ENCODE data around the gene GTF2H3. TPM values are rescaled to one million over a fixed set of nuclear protein-coding genes. Genes with fewer than 3 reads are reported as not detected.

GTF2H3 gene
- total and polyA plus RNA-seq, 8 donors: 2.9 to 12.4 (median 7.0) TPM

Other genes with a start within 250 kb of the GTF2H3 start
- gene KMT5A, start 249.7 kb upstream of the GTF2H3 start, total RNA-seq: 10 to 100 TPM; 13.7 to 27.9 (median 18.8) TPM
- 10 to 100 TPM; 34.8 to 41.9 TPM for gene KMT5A, start 249.7 kb upstream of the GTF2H3 start, polyA plus RNA-seq
- 1 to 10 TPM in 4 of 6 donors, under 1 TPM in 2; 0.83 to 1.9 (median 1.1) TPM for gene RILPL2, start 197.1 kb upstream of the GTF2H3 start, total RNA-seq
- 1 to 10 TPM; 1.7 to 2.1 TPM for gene RILPL2, start 197.1 kb upstream of the GTF2H3 start, polyA plus RNA-seq
- 10 to 100 TPM in 1 of 6 donors, 1 to 10 TPM in 5; 6.2 to 13.9 (median 8.3) TPM for gene SNRNP35, start 175.7 kb upstream of the GTF2H3 start, total RNA-seq
- gene SNRNP35, start 175.7 kb upstream of the GTF2H3 start, polyA plus RNA-seq: 10 to 100 TPM; 53.0 to 59.4 TPM
- gene RILPL1, start 100.1 kb upstream of the GTF2H3 start, total RNA-seq: 1 to 10 TPM; 3.0 to 5.8 (median 3.7) TPM
- 1 to 10 TPM; 8.2 to 8.8 TPM for gene RILPL1, start 100.1 kb upstream of the GTF2H3 start, polyA plus RNA-seq
- 100 to 1,000 TPM; 148 to 245 (median 228) TPM for gene TMED2, start 49.3 kb upstream of the GTF2H3 start, total RNA-seq
- gene TMED2, start 49.3 kb upstream of the GTF2H3 start, polyA plus RNA-seq: 10 to 100 TPM; 36.2 to 89.1 TPM
- 10 to 100 TPM in 3 of 6 donors, 1 to 10 TPM in 3; 6.6 to 13.0 (median 10.1) TPM for gene DDX55, start 31.7 kb upstream of the GTF2H3 start, total RNA-seq
- 10 to 100 TPM; 15.0 to 21.8 TPM for gene DDX55, start 31.7 kb upstream of the GTF2H3 start, polyA plus RNA-seq
- 10 to 100 TPM; 15.6 to 26.7 (median 22.8) TPM for gene EIF2B1, start 143 bp upstream of the GTF2H3 start, total RNA-seq
- gene EIF2B1, start 143 bp upstream of the GTF2H3 start, polyA plus RNA-seq: 10 to 100 TPM; 17.5 to 28.6 TPM
- 1 to 10 TPM; 4.2 to 9.9 (median 6.5) TPM for gene TCTN2, start 37.3 kb downstream of the GTF2H3 start, total RNA-seq
- 1 to 10 TPM; 4.2 to 8.7 TPM for gene TCTN2, start 37.3 kb downstream of the GTF2H3 start, polyA plus RNA-seq
- gene ATP6V0A2, start 78.5 kb downstream of the GTF2H3 start, total RNA-seq: 10 to 100 TPM in 5 of 6 donors, 1 to 10 TPM in 1; 9.6 to 15.5 (median 13.4) TPM
- 1 to 10 TPM; 4.3 to 5.8 TPM for gene ATP6V0A2, start 78.5 kb downstream of the GTF2H3 start, polyA plus RNA-seq
- under 1 TPM in 5 of 6 donors, not detected in 1; 0.08 to 0.59 (median 0.14) TPM for gene DNAH10, start 128.5 kb downstream of the GTF2H3 start, total RNA-seq
- under 1 TPM; 0.02 to 0.04 TPM for gene DNAH10, start 128.5 kb downstream of the GTF2H3 start, polyA plus RNA-seq